Stomach (tissue), 4 donors: ENCODE data around the gene C9orf153.

Source experiments
- EP300 ChIP-seq: sonication (generic); formaldehyde crosslinking; IDR thresholded peaks from one replicate; pipeline ENCODE4 v1.6.1; 2017; ENCODE audit warnings: antibody characterized with exemption
- POLR2A ChIP-seq, 4 donors: fragments of 450-650 bp; IDR thresholded peaks; one replicate each; pipeline ENCODE4 v1.6.1; 2016; ENCODE audit warnings: antibody characterized with exemption in 4 of 4, control low read depth in 2 of 4, mild to moderate bottlenecking in 1 of 4, moderate library complexity in 1 of 4
- POLR2AphosphoS5 ChIP-seq, 3 donors: sonication (generic); formaldehyde crosslinking; IDR thresholded peaks; one replicate each; pipeline ENCODE4 v1.6.1; 2016; ENCODE audit warnings: antibody characterized with exemption in 3 of 3
- TF ChIP-seq, protein P1 (sequence below), 7 experiments: fragments of 450-650 bp in 4 of 7; fragments of 200-600 bp in 3 of 7; sonication (generic) in 3 of 7; IDR thresholded peaks; one replicate each; pipeline ENCODE4 v1.5.1; 2016 to 2019; ENCODE audit warnings: antibody characterized with exemption in 7 of 7, control low read depth in 2 of 7, mild to moderate bottlenecking in 1 of 7

DNA sequence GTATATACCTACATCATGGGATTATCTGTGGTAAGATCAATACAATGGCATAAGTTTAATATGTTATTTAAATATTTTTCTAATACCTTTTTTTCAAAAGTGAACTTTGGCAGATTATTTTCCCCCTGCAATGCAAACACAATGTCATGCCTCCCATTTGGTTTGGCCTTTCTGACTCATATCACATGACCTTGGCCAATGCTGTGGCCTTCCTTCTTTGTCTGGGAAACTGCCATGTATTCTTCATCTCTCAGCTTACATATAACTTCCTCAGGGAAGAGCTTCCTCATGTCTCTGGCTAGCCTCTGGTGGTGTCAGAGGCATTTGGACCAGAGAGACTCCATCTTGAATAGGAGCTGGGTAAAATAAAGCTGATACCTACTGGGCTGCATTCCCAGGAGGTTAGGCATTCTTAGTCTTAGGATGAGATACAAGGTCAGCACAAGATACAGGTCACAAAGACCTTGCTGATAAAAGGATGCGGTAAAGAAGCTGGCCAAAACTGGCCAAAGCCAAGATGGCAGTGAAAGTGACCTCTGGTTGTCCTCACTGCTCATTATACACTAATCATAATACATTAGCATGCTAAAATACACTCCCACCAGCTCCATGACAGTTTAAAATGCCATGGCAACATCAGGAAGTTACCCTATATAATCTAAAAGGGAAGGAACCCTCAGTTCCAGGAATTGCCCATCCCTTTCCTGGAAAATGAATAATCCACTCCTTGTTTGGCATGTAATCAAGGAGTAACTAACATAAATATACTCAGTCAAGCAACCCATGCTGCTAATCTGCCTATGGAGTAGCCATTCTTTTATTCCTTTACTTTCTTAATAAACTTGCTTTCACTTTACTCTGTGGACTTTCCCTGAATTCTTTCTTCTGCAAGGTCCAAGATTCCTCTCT, 76.0 kb downstream of the C9orf153 start:
- no peak for TF ChIP-seq POLR2AphosphoS5 (IDR thresholded peaks at IDR 0.05)
- no peak for TF ChIP-seq EP300
- TF ChIP-seq, protein P1, sequence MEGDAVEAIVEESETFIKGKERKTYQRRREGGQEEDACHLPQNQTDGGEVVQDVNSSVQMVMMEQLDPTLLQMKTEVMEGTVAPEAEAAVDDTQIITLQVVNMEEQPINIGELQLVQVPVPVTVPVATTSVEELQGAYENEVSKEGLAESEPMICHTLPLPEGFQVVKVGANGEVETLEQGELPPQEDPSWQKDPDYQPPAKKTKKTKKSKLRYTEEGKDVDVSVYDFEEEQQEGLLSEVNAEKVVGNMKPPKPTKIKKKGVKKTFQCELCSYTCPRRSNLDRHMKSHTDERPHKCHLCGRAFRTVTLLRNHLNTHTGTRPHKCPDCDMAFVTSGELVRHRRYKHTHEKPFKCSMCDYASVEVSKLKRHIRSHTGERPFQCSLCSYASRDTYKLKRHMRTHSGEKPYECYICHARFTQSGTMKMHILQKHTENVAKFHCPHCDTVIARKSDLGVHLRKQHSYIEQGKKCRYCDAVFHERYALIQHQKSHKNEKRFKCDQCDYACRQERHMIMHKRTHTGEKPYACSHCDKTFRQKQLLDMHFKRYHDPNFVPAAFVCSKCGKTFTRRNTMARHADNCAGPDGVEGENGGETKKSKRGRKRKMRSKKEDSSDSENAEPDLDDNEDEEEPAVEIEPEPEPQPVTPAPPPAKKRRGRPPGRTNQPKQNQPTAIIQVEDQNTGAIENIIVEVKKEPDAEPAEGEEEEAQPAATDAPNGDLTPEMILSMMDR (IDR thresholded peaks at IDR 0.05) = no peak
- no peak for TF ChIP-seq POLR2A (IDR thresholded peaks at IDR 0.05)
